GM20000 (cell line): ENCODE results near the gene SDR42E2.
"Not testable (repeated sequence)": the region's sequence is repeated elsewhere in the genome, so short reads cannot be mapped to it uniquely, and the experiment has no call there.

ENCODE experiments used
- DNase-seq: peaks from one replicate; pipeline ENCODE4 v3.0.0; 2012; ENCODE audit warnings: low spot score
- TF ChIP-seq, protein P1 (sequence below): IDR thresholded peaks from 2 replicates; pipeline ENCODE4 v1.5.1; 2012; ENCODE audit warnings: mild to moderate bottlenecking, control low read depth; ENCODE audit errors: extremely low read depth, missing control alignments

The SDR42E2 gene

DNA sequence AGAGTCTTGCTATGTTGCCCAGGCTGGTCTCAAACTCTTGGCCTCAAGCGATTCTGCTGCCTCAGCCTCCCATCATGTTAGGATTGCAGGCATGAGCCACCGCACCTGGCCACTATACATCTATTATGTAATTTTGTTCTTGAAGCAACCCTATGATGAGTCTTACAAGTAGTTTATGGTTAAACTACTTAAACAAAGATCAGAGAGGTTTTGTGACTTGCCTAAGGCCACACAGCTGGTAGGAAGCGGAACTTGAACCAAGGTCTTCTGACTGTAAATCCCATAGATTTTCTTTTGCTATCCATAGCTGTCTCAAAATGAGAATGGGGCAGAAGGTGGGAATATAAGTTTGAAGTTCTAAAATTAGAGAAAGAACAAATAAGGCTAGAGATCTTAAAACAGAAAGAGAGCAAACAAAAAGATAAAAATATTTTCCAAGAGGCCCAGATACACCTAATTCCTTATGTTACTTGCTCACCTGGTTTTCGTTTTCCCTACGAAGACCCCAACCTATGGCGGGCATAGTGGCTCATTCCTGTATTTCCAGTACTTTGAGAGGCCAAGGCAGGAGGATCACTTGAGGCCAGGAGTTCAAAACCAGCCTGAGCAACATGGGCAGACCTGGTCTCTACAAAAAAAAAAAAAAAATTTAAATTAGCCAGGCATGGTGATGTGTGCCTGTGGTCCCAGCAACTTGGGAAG is 37.6 kb upstream of the SDR42E2 start:
- DNase-seq: no peak
- TF ChIP-seq, protein P1, sequence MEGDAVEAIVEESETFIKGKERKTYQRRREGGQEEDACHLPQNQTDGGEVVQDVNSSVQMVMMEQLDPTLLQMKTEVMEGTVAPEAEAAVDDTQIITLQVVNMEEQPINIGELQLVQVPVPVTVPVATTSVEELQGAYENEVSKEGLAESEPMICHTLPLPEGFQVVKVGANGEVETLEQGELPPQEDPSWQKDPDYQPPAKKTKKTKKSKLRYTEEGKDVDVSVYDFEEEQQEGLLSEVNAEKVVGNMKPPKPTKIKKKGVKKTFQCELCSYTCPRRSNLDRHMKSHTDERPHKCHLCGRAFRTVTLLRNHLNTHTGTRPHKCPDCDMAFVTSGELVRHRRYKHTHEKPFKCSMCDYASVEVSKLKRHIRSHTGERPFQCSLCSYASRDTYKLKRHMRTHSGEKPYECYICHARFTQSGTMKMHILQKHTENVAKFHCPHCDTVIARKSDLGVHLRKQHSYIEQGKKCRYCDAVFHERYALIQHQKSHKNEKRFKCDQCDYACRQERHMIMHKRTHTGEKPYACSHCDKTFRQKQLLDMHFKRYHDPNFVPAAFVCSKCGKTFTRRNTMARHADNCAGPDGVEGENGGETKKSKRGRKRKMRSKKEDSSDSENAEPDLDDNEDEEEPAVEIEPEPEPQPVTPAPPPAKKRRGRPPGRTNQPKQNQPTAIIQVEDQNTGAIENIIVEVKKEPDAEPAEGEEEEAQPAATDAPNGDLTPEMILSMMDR: no peak

DNA sequence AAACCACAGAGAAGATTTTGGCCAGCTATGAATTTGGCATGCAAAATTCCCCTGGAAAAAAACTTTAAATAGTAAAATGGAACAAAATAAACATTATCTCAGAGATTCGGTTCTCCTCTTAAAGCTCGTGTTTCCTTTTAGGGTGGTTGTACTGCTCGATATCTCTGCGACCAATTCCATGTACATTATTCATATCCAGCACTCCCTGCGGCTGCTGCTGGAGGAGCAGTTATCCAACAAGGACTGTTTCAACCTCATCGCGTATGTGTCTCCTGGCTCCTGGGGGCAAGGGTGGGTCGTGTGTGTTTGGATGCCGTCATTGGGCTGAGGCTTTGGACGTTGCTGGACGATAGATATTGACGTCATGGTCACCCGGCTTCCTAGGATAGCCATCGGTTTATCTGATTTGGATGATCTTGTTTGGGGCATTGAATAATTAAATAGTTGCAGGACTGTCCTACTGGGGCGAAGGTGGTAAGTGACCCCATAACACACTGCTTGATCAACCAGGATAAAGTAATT is 36.2 kb upstream of the SDR42E2 start:
- TF ChIP-seq, protein P1: no peak
- no peak for DNase-seq

DNA sequence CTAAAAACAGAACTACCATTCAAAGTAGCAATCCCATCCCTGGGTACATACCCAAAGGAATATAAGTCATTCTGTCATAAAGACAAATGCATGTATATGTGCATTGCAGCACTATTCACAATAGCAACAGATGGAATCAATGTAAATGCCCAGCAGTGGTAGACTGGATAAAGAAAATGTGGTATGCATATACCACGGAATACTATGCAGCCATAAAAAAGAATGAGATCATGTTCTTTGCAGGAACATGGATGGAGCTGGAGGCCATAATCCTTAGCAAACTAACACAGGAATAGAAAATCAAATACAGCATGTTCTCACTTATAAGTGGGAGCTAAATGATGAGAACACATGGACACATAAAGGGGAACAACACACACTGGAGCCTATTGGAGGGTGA is 33.8 kb upstream of the SDR42E2 start:
- DNase-seq: not testable (repeated sequence)

DNA sequence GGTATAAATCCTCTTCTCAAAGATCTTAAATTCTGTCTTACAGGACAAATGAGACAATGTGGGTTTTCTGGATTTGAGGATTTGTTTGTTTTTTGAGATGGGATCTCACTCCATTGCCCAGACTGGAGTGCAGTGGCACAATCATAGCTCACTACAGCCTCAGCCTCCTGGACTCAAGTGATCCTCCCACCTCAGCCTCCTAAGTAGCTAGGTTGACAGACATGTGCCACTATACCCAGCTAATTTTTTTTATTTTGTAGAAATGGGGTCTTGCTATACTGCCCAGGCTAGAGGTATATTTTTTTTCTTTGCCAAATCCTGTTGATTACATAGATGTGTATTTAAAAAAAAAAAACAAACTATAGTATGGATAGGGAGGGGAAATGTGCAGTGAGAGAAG is 31.8 kb upstream of the SDR42E2 start:
- TF ChIP-seq, protein P1: no peak
- no peak for DNase-seq

DNA sequence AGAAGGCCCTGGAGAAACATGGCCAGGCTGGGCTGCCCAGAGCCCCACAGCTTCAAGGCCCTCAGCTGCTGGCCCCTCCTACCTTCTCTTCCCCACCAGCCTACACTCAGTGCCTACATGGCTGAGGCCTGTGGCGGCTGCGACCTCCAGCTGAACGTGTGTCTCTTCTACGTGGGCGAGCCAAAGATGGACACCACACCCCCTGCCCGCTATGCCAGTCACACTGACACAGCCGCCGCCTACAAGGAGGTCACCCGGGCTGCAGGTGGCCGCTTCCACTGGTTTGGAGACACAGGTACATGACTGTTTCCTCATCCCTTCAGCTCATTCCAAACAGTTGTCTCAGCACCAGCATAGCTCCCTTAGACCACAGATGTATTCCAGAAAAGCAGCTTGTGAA is 29.5 kb upstream of the SDR42E2 start:
- TF ChIP-seq, protein P1: no peak
- no peak for DNase-seq

DNA sequence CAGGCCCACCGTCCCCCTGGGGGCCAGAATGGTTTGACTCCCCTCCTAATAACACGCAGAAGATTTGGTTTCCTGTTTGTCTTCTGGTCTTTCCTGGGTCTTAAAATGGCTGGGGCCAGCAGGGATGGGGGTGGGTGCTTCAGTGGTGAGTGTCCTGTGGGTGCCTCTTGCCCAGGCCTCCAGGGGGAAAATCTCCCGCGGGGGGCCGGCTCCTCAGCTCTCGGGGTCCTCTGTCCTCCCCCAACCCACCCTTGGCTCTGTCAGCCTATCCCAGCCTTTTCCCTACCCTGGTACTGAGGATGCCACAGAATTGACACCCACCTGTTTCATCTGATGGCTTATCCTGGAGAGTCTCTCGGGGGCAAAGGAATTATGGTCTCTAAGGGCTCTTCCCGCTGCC is 23.8 kb upstream of the SDR42E2 start:
- no peak for DNase-seq
- TF ChIP-seq, protein P1: no peak

DNA sequence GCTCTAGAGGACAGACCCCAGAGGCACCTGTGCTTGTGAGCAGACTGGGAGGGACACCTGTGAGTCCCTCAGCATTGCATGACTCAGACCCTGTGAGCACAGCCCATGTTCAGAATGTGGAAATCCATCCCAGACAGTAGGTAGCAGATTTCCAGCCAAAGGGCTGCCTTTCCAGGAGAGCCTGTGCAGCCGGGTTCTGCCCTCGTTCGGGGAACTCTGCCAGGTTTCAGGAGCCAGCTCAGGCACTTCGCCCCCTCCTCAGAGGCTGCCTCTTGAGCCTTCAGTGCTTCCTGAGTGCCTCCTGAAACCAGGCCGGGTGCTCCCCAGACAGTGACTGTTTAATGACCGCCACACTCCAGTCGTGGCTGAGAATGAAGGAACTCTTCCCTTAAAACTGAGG is 23.3 kb upstream of the SDR42E2 start:
- TF ChIP-seq, protein P1: no peak
- DNase-seq: no peak

DNA sequence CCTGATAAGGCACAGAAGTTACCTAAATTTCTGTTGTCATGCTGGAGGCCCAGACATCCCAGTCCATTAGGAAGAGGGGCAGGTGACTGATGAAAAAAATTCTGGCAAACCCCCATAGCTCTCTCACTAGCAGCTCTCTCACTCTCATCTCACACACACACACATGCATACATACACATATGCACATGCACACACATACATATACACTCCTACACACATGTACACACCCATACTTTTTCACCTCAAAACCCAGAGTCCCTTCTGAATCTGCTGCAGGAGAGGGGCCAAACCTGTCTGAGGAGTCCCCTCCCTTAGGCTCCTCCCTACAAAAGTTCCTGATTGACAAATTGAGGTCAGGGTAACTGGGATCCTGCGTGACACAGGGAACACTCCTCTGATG is 22.6 kb upstream of the SDR42E2 start:
- TF ChIP-seq, protein P1: no peak
- DNase-seq: no peak
